Mesendoderm (in vitro differentiated cells): ENCODE data around the gene SAMSN1.

Experiments used
- DNase-seq: peaks from one replicate; pipeline ENCODE4 v3.0.0; 2013
- H2AK5ac ChIP-seq: 2 replicates; pipeline ENCODE4 v1.6.1; 2013; ENCODE audit warnings: low read length, inconsistent platforms
- H2BK120ac ChIP-seq: 2 replicates; pipeline ENCODE4 v1.6.1; 2013; ENCODE audit warnings: low read depth, mild to moderate bottlenecking, low read length, moderate library complexity, mixed read lengths
- H2BK15ac ChIP-seq: replicated peaks from 2 replicates; pipeline ENCODE4 v1.6.1; 2013; ENCODE audit warnings: low read depth, mild to moderate bottlenecking, moderate library complexity
- H2BK5ac ChIP-seq: 2 replicates; pipeline ENCODE4 v1.6.1; 2013; ENCODE audit warnings: low read length, inconsistent platforms
- H3K18ac ChIP-seq: 2 replicates; pipeline ENCODE4 v1.6.1; 2013; ENCODE audit warnings: mild to moderate bottlenecking, low read length, mixed read lengths
- H3K23ac ChIP-seq: one replicate; pipeline ENCODE4 v1.6.1; 2013; ENCODE audit warnings: low read length
- H3K27ac ChIP-seq: 2 replicates; pipeline ENCODE4 v1.5.1; 2013; ENCODE audit warnings: low read depth, mild to moderate bottlenecking, inconsistent platforms, low read length, moderate library complexity
- H3K27me3 ChIP-seq: 2 replicates; pipeline ENCODE4 v1.6.1; 2013; ENCODE audit warnings: low read length, control low read depth, mild to moderate bottlenecking, inconsistent platforms; ENCODE audit not compliant: insufficient read depth, poor library complexity
- H3K36me3 ChIP-seq: 2 replicates; pipeline ENCODE4 v1.6.1; 2013; ENCODE audit warnings: low read length, inconsistent platforms; ENCODE audit not compliant: control insufficient read depth, insufficient read depth
- H3K4ac ChIP-seq: one replicate; pipeline ENCODE4 v1.6.1; 2013; ENCODE audit warnings: low read depth, mild to moderate bottlenecking, low read length, moderate library complexity
- H3K4me1 ChIP-seq: 2 replicates; pipeline ENCODE4 v1.6.1; 2013; ENCODE audit warnings: low read depth, low read length, inconsistent platforms; ENCODE audit not compliant: control insufficient read depth
- H3K4me2 ChIP-seq: 2 replicates; pipeline ENCODE4 v1.6.1; 2013; ENCODE audit warnings: low read length
- H3K4me3 ChIP-seq: 2 replicates; pipeline ENCODE4 v1.5.1; 2013; ENCODE audit warnings: mild to moderate bottlenecking, low read length
- H3K56ac ChIP-seq: one replicate; pipeline ENCODE4 v1.6.1; 2013; ENCODE audit warnings: low read length
- H3K79me1 ChIP-seq: 2 replicates; pipeline ENCODE4 v1.6.1; 2013; ENCODE audit warnings: low read length, inconsistent platforms
- H3K79me2 ChIP-seq: 2 replicates; pipeline ENCODE4 v1.6.1; 2013; ENCODE audit warnings: mild to moderate bottlenecking, low read length; ENCODE audit not compliant: control insufficient read depth, insufficient read depth
- H3K9ac ChIP-seq: 2 replicates; pipeline ENCODE4 v1.6.1; 2013; ENCODE audit warnings: low read length, inconsistent platforms
- H4K5ac ChIP-seq: one replicate; pipeline ENCODE4 v1.6.1; 2013; ENCODE audit warnings: low read length
- H4K8ac ChIP-seq: one replicate; pipeline ENCODE4 v1.6.1; 2013; ENCODE audit warnings: low read depth, mild to moderate bottlenecking, control low read depth, low read length, moderate library complexity
- WGBS: extraction: QIAGEN DNeasy Blood & Tissue Kit; methylation state at CpG from one replicate; pipeline ENCODE4 v1.1.7; 2013; ENCODE audit warnings: low lambda C conversion rate, missing lambda C conversion rate; ENCODE audit not compliant: insufficient coverage; ENCODE audit errors: extremely low coverage; 5-methylcytosine and 5-hydroxymethylcytosine counted together

SAMSN1 gene

DNA sequence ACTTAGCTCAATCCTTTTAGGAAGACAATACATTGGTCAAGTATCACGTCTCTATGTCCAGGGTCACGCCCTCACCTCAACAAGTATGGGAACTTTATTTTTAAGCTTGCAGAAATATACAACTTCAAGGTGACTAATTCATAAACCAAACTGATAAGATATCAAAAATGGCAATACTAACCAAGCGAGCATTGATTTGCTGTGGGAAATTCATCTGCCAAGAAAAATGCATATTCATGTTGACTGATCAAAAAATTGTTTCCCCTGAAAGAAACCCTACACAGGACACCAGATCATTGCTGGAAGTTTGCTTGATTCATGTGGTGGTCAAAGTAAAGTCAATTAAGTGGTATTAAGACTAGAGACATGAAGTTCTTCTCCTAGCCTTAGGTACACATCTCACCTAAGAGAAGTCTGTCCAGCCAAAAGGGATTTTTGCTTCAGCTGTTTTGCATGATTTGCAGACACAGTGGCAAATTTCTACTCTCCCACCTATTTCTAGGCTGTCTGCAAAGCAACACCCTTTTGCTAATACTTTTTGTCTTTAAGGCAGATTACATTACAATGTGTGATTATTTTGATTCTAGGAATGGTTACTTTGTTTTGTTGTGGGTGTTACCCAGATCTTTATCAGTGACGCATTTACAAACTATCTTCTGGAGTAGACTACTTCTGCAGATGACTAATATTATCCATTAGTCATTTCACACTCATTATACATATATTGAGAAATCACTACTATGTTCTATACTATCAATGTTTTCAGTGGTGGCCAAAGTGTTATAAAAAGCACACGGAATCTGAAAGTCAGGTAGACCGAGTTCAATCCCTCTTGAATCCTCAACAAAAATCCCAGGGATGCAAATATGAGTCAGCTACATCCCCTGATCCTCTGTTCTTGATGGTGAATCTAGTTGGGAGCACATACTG is 12.4 kb downstream of the SAMSN1 start:
- no peak overlapping the region for H2BK15ac ChIP-seq
- H3K4me2 ChIP-seq, result no peak overlapping the region
- DNase-seq, result peak; percentile 8
- no peak overlapping the region for H2AK5ac ChIP-seq
- no peak overlapping the region for H3K4me3 ChIP-seq
- H3K36me3 ChIP-seq, result no peaks in the 10 kb centered on the region
- H2BK120ac ChIP-seq, result no peak overlapping the region
- no peaks in the 10 kb centered on the region for H3K79me1 ChIP-seq
- no peak overlapping the region for H3K9ac ChIP-seq
- H3K56ac ChIP-seq, result no peak overlapping the region
- WGBS, result no CpG with 5 or more reads among the region's 6 CpGs
- no peak overlapping the region for H2BK5ac ChIP-seq
- H4K5ac ChIP-seq, result no peak overlapping the region
- H3K4me1 ChIP-seq, result no peaks in the 10 kb centered on the region
- no peaks in the 10 kb centered on the region for H3K79me2 ChIP-seq
- no peaks in the 10 kb centered on the region for H3K27me3 ChIP-seq
- no peak overlapping the region for H3K23ac ChIP-seq
- no peak overlapping the region for H4K8ac ChIP-seq
- no peak overlapping the region for H3K4ac ChIP-seq
- H3K18ac ChIP-seq, result no peak overlapping the region
- no peak overlapping the region for H3K27ac ChIP-seq

DNA sequence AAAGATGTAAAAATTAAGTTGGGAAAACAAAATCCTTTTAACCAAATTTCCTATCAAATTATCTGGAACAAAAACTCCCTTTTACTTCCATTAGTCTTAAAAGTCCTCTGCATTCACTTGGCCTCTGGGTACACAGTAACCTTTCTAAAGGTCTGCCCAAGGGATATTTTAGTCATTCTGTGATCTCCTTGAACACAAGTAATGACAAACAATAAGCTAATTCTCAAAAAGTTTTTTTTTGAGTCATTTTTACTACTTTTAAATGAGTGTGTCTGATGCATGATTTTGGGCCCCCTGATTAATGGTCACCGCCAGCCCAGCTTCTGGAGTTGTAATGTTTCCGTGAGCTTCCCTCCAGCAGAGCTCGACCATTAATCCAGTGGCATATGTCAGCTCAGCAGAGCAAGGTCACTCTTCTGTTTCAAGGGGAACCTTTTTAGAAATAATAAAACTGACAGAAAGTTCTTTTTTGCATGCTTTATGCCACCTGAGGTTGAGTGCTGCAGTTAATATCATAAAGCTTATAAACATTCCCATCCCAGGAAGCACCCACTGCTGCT is 14.3 kb downstream of the SAMSN1 start:
- Histone ChIP-seq H3K36me3 (no peaks in the 10 kb centered on the region), H2BK120ac (no peak overlapping the region), H3K4me3 (no peak overlapping the region), H3K79me1 (no peaks in the 10 kb centered on the region), H3K79me2 (no peaks in the 10 kb centered on the region), H3K4me2 (no peak overlapping the region), H3K56ac (no peak overlapping the region), H3K27ac (no peak overlapping the region), H3K18ac (no peak overlapping the region), H3K27me3 (no peaks in the 10 kb centered on the region), H4K5ac (no peak overlapping the region), H4K8ac (no peak overlapping the region), H3K4me1 (no peaks in the 10 kb centered on the region), H3K23ac (no peak overlapping the region), H3K4ac (no peak overlapping the region), H3K9ac (no peak overlapping the region), H2AK5ac (no peak overlapping the region), H2BK15ac (no peak overlapping the region), H2BK5ac (no peak overlapping the region)
- WGBS, result no CpG with 5 or more reads among the region's 3 CpGs
- DNase-seq, result no peak

DNA sequence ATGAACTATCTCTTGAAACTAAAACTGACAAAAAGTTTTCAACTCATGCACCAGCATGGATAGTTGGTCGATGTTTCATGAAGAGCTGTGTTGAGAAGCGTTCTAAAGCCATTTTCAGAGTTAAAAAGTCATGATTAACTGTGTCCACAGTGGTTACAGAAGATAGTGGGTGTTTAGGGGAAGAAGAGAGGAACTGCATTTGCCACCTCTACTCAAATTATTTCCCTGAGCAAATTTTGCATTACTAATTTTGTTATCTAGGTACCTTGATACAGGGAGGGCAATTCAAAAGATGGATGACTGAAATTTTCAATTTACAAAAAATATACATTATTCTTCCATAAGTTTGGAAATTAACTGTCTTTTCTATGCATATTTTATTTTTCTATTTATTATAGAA is 15.5 kb downstream of the SAMSN1 start:
- Histone ChIP-seq H3K4ac (no peak overlapping the region), H3K9ac (no peak overlapping the region), H2BK5ac (no peak overlapping the region), H3K79me2 (no peaks in the 10 kb centered on the region), H3K27ac (no peak overlapping the region), H2BK120ac (no peak overlapping the region), H3K4me3 (no peak overlapping the region), H3K79me1 (no peaks in the 10 kb centered on the region), H3K27me3 (no peaks in the 10 kb centered on the region), H2AK5ac (no peak overlapping the region), H3K23ac (no peak overlapping the region), H3K56ac (no peak overlapping the region), H4K5ac (no peak overlapping the region), H3K18ac (no peak overlapping the region), H2BK15ac (no peak overlapping the region), H3K4me1 (no peaks in the 10 kb centered on the region), H3K4me2 (no peak overlapping the region), H4K8ac (no peak overlapping the region), H3K36me3 (no peaks in the 10 kb centered on the region)
- DNase-seq, result no peak
- no CpG with 5 or more reads among the region's 2 CpGs for WGBS

DNA sequence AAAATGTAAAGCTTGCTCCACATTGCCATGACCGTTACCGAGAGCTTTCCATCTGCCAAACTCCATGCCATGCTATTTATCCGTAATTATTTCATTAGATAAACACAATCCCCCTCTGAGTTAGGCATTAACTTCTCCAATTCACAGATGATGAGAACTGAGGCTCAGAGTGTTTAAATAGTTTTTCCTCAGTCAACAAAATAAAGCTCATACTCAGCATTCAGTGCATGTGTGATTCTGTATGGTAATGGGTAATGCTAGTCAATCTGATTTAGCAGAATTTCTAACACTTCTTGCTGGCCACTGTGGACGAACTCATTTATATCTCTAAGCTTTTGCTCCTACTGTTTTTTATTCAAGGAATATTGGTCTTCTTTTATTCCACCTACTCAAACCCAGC is 17.3 kb downstream of the SAMSN1 start:
- H3K4me2 ChIP-seq, result no peak overlapping the region
- no peak overlapping the region for H4K8ac ChIP-seq
- H2BK15ac ChIP-seq, result no peak overlapping the region
- no CpG with 5 or more reads among the region's 4 CpGs for WGBS
- no peak overlapping the region for H2BK5ac ChIP-seq
- no peak overlapping the region for H3K23ac ChIP-seq
- H3K9ac ChIP-seq, result no peak overlapping the region
- DNase-seq, result no peak
- no peak overlapping the region for H3K4me3 ChIP-seq
- no peaks in the 10 kb centered on the region for H3K79me1 ChIP-seq
- H3K56ac ChIP-seq, result no peak overlapping the region
- H3K27ac ChIP-seq, result no peak overlapping the region
- no peaks in the 10 kb centered on the region for H3K4me1 ChIP-seq
- no peaks in the 10 kb centered on the region for H3K36me3 ChIP-seq
- H2AK5ac ChIP-seq, result no peak overlapping the region
- no peak overlapping the region for H3K4ac ChIP-seq
- H3K79me2 ChIP-seq, result no peaks in the 10 kb centered on the region
- no peaks in the 10 kb centered on the region for H3K27me3 ChIP-seq
- no peak overlapping the region for H2BK120ac ChIP-seq
- no peak overlapping the region for H4K5ac ChIP-seq
- no peak overlapping the region for H3K18ac ChIP-seq

DNA sequence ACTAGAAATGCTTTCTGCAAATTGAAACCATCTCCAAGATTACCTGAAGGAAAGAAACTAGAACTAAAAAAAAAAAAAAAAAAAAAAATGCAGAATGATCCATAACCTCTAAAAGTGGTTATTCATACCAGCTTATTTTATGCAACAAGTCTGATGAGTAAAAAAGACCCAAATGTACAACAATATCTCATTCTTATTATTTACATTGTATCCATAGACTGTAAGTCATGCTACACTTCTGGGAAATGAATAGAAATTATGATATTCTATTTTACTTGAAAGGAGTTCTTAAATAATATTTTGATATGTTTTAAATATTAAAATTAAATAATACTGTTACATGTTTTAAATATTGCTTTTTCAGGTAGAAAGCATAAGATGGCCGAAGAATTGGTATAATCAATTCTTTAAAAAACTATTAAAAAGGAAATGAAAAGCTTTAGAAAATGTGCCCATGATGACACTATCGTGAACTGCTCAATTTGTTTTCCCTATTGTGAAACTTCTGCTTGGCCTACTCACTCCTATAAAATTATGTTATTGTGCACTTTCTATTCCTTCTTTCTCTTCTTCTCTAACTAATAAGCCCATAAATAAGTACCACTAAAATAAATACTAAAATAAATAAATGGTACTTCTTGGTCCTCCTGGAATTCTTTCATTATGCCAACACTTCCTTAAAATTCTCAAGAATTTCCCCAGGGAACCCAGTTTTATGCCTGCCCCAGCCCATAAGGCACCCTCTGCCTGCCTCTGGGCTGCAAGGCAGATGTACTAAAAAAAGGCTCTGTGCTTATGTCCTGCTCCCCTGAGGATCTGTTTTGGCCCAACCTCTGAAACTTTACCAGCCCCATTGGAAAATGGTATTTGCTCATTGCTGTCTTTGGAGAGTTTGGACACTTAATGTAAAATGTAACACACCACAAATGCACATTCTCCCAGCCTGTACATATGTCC is 18.1 kb downstream of the SAMSN1 start:
- Histone ChIP-seq H3K18ac (no peak overlapping the region), H4K8ac (no peak overlapping the region), H2AK5ac (no peak overlapping the region), H4K5ac (no peak overlapping the region), H3K23ac (no peak overlapping the region), H3K27me3 (no peaks in the 10 kb centered on the region), H3K4ac (no peak overlapping the region), H2BK15ac (no peak overlapping the region), H3K4me1 (no peaks in the 10 kb centered on the region), H3K4me3 (no peak overlapping the region), H3K4me2 (no peak overlapping the region), H3K27ac (no peak overlapping the region), H3K36me3 (no peaks in the 10 kb centered on the region), H3K79me1 (no peaks in the 10 kb centered on the region), H2BK120ac (no peak overlapping the region), H2BK5ac (no peak overlapping the region), H3K9ac (no peak overlapping the region), H3K56ac (no peak overlapping the region), H3K79me2 (no peaks in the 10 kb centered on the region)
- WGBS, result 100% methylated on average over 1 of the region's 2 CpGs
- no peak for DNase-seq
